Suprapubic skin (tissue), 4 donors: ENCODE measurements around the gene TSKS. TPM values are rescaled to one million over a fixed set of nuclear protein-coding genes. Genes with fewer than 3 reads are reported as not detected.

Source experiments
- DNase-seq, 2 donors: peaks; one replicate each; pipeline ENCODE4 v3.0.0-alpha.2; 2019; ENCODE audit warnings: low spot score in 2 of 2
- H3K27ac ChIP-seq: fragments of 200-600 bp; sonication (generic); one replicate; pipeline ENCODE4 v1.5.1; 2019
- H3K27me3 ChIP-seq: fragments of 200-600 bp; sonication (generic); one replicate; pipeline ENCODE4 v1.5.1; 2019
- H3K36me3 ChIP-seq: fragments of 200-600 bp; sonication (generic); one replicate; pipeline ENCODE4 v1.5.1; 2019
- H3K4me1 ChIP-seq: fragments of 200-600 bp; sonication (generic); one replicate; pipeline ENCODE4 v1.5.1; 2019
- H3K4me3 ChIP-seq: fragments of 200-600 bp; sonication (generic); one replicate; pipeline ENCODE4 v1.5.1; 2019; ENCODE audit warnings: mild to moderate bottlenecking
- H3K9me3 ChIP-seq: fragments of 200-600 bp; sonication (generic); one replicate; pipeline ENCODE4 v1.5.1; 2019
- EP300 ChIP-seq: sonication (generic); formaldehyde crosslinking; IDR thresholded peaks from one replicate; pipeline ENCODE4 v1.6.1; 2017; ENCODE audit warnings: antibody characterized with exemption
- POLR2A ChIP-seq, 2 donors: fragments of 450-650 bp; IDR thresholded peaks; one replicate each; pipeline ENCODE4 v1.6.1; 2017; ENCODE audit warnings: antibody characterized with exemption in 2 of 2, mild to moderate bottlenecking in 2 of 2, moderate library complexity in 2 of 2
- POLR2AphosphoS5 ChIP-seq, 3 donors: sonication (generic); formaldehyde crosslinking; IDR thresholded peaks; one replicate each; pipeline ENCODE4 v1.6.1; 2017; ENCODE audit warnings: antibody characterized with exemption in 3 of 3
- WGBS: methylation state at CpG from one replicate; pipeline ENCODE4 v1.1.5; 2018; 5-methylcytosine and 5-hydroxymethylcytosine counted together
- total RNA-seq, 4 donors: library from RNA; depleted of rRNA; stranded (reverse); fragments of >200 nt; gene quantifications; one replicate each; pipeline ENCODE4 v1.1.0, GENCODE V29; 2016
- TF ChIP-seq, protein P1 (sequence below), 2 donors: fragments of 200-600 bp in 1 of 2; fragments of 450-650 bp in 1 of 2; sonication (generic) in 1 of 2; IDR thresholded peaks; one replicate each; pipeline ENCODE4 v1.5.1; 2016 to 2019; ENCODE audit warnings: antibody characterized with exemption in 2 of 2, mild to moderate bottlenecking in 1 of 2, moderate library complexity in 1 of 2

TSKS gene
- total RNA-seq, 4 donors from 2014 or later, result 1.7 to 2.5 TPM; not detected in 2

DNA sequence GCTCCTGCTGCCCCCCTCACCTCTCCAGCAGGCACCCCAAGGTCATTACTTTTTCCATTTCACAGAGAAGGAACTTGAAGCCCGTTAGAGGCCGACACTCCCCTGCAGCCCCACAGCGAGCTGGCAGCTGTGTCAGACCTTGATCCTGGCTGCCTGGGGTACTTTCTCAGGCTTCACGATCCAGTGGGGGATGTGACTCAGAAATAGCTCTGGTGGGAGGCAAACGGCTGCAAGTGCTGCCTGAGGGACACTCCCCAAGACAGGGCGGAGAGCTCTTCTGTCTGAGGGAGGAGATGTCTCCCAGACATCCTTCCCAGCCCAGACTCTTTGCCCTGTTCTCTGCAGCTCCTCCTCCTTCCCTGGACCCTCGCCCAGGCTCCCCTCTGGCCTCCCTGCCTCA is 4.8 kb downstream of the TSKS start:
- TF ChIP-seq POLR2AphosphoS5 (IDR thresholded peaks at IDR 0.05) (no peak), POLR2A (IDR thresholded peaks at IDR 0.05) (no peak), EP300 (no peak)
- TF ChIP-seq, protein P1, sequence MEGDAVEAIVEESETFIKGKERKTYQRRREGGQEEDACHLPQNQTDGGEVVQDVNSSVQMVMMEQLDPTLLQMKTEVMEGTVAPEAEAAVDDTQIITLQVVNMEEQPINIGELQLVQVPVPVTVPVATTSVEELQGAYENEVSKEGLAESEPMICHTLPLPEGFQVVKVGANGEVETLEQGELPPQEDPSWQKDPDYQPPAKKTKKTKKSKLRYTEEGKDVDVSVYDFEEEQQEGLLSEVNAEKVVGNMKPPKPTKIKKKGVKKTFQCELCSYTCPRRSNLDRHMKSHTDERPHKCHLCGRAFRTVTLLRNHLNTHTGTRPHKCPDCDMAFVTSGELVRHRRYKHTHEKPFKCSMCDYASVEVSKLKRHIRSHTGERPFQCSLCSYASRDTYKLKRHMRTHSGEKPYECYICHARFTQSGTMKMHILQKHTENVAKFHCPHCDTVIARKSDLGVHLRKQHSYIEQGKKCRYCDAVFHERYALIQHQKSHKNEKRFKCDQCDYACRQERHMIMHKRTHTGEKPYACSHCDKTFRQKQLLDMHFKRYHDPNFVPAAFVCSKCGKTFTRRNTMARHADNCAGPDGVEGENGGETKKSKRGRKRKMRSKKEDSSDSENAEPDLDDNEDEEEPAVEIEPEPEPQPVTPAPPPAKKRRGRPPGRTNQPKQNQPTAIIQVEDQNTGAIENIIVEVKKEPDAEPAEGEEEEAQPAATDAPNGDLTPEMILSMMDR (IDR thresholded peaks at IDR 0.05), result no peak
- no peaks in the 10 kb centered on the region for H3K36me3 ChIP-seq
- no peak for DNase-seq
- no peaks in the 10 kb centered on the region for H3K27me3 ChIP-seq
- no peaks in the 10 kb centered on the region for H3K9me3 ChIP-seq
- no peak overlapping the region for H3K4me3 ChIP-seq
- H3K27ac ChIP-seq, result no peak overlapping the region
- WGBS, result 37% methylated on average over 7 of the region's 7 CpGs
- peaks cover 9% of the 10 kb centered on the region for H3K4me1 ChIP-seq

DNA sequence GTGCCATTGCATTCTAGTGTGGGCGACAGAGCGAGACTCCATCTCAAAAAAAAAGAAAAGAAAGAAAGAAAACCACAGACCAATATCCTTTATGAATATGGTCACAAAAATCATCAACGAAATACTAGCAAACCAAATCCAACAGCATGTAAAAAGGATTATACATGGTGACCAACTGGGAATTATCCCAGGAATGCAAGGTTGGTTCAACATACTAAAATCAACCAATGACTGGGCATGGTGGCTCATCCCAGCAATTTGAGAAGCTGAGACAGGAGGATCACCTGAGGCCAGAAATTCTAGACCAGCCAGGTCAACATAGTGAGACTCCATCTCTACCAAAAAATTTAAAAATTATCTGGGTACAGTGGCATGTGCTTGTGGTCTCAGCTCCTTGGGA is 7.2 kb downstream of the TSKS start:
- DNase-seq, result no peak
- TF ChIP-seq, protein P1 (IDR thresholded peaks at IDR 0.05), result no peak
- no peak for TF ChIP-seq POLR2AphosphoS5 (IDR thresholded peaks at IDR 0.05)
- no peak for TF ChIP-seq EP300
- no peak for TF ChIP-seq POLR2A (IDR thresholded peaks at IDR 0.05)
- H3K9me3 ChIP-seq, result no peaks in the 10 kb centered on the region
- WGBS, result 90% methylated on average over 3 of the region's 3 CpGs
- H3K4me3 ChIP-seq, result no peak overlapping the region
- no peaks in the 10 kb centered on the region for H3K36me3 ChIP-seq
- H3K27me3 ChIP-seq, result no peaks in the 10 kb centered on the region
- no peak overlapping the region for H3K27ac ChIP-seq
- H3K4me1 ChIP-seq, result peaks cover under 1% of the 10 kb centered on the region

DNA sequence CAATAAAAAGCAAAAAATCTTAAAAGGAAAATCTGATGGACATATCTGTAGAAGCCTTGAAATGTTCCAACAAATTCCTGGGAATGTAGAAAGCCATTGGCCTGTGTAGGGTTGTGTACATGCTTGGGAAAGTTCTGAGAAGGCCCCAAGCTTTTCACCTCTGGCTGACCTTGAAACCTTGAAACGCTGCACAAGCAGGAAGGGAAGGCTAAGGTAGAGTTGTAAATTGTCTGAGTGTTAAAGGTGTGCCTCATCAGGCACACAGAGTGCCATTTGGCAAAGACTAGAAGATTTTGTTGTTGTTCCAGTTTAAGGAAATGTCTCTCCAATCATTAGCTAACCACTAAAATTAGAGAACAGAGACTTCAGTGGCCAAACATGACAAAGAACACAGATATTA is 10.4 kb downstream of the TSKS start:
- Histone ChIP-seq H3K4me3 (no peak overlapping the region), H3K4me1 (no peaks in the 10 kb centered on the region), H3K9me3 (no peaks in the 10 kb centered on the region), H3K27ac (no peak overlapping the region), H3K36me3 (no peaks in the 10 kb centered on the region), H3K27me3 (no peaks in the 10 kb centered on the region)
- 60% methylated on average over 1 of the region's 1 CpG for WGBS
- no peak for DNase-seq
- no peak for TF ChIP-seq EP300
- TF ChIP-seq, protein P1 (IDR thresholded peaks at IDR 0.05), result no peak
- no peak for TF ChIP-seq POLR2AphosphoS5 (IDR thresholded peaks at IDR 0.05)
- no peak for TF ChIP-seq POLR2A (IDR thresholded peaks at IDR 0.05)

DNA sequence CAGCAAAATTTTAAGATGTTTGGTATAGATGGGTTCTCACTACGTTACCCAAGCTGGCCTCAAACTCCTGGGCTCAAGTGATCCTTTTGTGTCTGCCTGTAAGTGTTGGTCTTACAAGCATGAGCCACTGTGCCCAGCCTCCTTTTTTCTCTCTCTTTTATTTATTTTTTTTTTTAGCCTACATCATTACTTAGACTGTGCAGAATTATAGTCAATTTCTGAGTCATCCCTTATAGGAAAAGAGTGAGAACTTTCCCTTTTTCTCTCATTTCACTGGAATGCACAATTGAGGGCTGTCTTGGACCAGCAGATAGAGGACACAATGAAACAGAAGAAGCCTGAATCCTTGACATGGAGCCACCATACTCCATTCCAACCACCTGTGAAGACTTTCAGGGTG is 13.3 kb downstream of the TSKS start:
- no peaks in the 10 kb centered on the region for H3K4me1 ChIP-seq
- H3K27ac ChIP-seq, result no peak overlapping the region
- H3K9me3 ChIP-seq, result no peaks in the 10 kb centered on the region
- TF ChIP-seq, protein P1 (IDR thresholded peaks at IDR 0.05), result no peak
- no peak for TF ChIP-seq EP300
- TF ChIP-seq POLR2A (IDR thresholded peaks at IDR 0.05), result no peak
- 47% methylated on average over 1 of the region's 1 CpG for WGBS
- no peaks in the 10 kb centered on the region for H3K36me3 ChIP-seq
- H3K27me3 ChIP-seq, result no peaks in the 10 kb centered on the region
- DNase-seq, result no peak
- no peak overlapping the region for H3K4me3 ChIP-seq

DNA sequence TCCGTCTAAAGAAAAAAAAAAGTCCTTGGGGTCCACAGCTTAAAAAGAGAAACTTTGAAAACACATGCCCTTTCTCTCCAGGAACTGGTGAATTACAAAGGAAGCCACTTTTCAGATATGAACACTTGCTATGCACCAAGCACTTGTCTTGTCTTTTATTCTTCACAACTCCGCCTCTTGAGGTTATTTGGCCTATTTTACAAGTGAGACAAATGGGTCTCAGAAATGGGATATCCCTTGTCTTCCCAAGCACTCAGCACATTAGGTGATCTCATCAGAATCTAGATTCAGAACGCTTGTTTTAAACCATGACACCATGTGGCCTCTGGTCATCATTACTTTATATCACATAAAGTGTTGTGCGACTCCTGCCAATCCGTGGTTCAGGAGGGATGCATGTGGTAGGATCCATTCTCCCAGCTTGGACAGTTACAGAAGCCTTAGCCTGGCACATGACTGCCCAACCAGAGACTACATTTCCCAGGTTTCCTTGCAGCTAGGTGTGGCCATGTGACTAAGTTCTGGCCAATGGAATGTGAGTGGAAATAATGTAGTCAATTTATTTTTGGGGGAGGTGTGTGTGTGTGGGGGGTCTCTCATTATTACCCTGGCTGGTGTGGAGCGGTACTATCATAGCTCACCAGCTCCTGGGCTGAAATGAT is 13.9 kb downstream of the TSKS start:
- no peaks in the 10 kb centered on the region for H3K36me3 ChIP-seq
- WGBS, result 83% methylated on average over 6 of the region's 6 CpGs
- H3K9me3 ChIP-seq, result no peaks in the 10 kb centered on the region
- H3K4me3 ChIP-seq, result no peak overlapping the region
- H3K27me3 ChIP-seq, result no peaks in the 10 kb centered on the region
- no peaks in the 10 kb centered on the region for H3K4me1 ChIP-seq
- TF ChIP-seq POLR2A (IDR thresholded peaks at IDR 0.05) (no peak), POLR2AphosphoS5 (IDR thresholded peaks at IDR 0.05) (no peak), EP300 (no peak)
- TF ChIP-seq, protein P1 (IDR thresholded peaks at IDR 0.05), result no peak
- H3K27ac ChIP-seq, result no peak overlapping the region
- DNase-seq, result no peak
